ENCODE results near the gene EMILIN2.

DNA sequence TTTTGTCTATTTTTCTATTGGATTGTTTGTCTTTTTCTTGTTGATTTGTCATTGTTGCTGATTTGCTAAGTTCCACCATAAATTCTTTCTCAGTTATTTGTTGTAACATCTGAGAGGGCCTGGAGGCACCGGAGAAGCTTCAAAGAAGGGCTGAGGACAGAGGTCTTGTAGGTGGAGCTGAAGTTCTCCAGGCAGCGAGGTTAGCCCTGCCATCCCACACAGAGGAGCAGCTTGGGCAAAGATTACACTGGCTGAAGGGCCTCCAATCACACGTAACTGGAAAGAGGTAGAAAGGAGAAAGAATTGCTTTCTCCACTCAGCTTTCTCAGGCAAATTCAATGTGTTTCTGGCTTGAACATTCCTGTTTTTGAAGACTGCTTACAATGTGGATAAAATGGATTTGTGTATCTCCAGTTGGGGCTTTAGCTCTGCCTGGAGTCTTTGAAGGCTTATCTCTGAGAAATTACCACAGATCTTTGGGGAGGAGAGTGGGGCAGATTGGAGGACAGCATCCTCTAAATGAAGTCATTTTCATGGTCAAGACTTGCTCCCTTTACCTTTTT, 21.1 kb upstream of the EMILIN2 start:
- TF ChIP-seq, protein P1, sequence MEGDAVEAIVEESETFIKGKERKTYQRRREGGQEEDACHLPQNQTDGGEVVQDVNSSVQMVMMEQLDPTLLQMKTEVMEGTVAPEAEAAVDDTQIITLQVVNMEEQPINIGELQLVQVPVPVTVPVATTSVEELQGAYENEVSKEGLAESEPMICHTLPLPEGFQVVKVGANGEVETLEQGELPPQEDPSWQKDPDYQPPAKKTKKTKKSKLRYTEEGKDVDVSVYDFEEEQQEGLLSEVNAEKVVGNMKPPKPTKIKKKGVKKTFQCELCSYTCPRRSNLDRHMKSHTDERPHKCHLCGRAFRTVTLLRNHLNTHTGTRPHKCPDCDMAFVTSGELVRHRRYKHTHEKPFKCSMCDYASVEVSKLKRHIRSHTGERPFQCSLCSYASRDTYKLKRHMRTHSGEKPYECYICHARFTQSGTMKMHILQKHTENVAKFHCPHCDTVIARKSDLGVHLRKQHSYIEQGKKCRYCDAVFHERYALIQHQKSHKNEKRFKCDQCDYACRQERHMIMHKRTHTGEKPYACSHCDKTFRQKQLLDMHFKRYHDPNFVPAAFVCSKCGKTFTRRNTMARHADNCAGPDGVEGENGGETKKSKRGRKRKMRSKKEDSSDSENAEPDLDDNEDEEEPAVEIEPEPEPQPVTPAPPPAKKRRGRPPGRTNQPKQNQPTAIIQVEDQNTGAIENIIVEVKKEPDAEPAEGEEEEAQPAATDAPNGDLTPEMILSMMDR (IDR thresholded peaks at IDR 0.05): no peak
- no peak for TF ChIP-seq ZFX (IDR thresholded peaks at IDR 0.05; ENCODE audit: borderline replicate concordance)

Measured in 22Rv1 (cell line).